Measurements from ENCODE around the gene JMJD1C.

- TF ChIP-seq POLR2A (IDR thresholded peaks at IDR 0.05) = no peak
- no peak for TF ChIP-seq CTCF (IDR thresholded peaks at IDR 0.05)
These were observed 199.1 kb downstream of the JMJD1C start for GRCh38 chr10:63266391-63267316.

Data from ovary (tissue), 3 donors.